Forelimb muscle (tissue), 1 donor: Measurements from ENCODE around the gene CMBL. TPM values are rescaled to one million over a fixed set of nuclear protein-coding genes. Genes with fewer than 3 reads are reported as not detected.
A peak's percentile ranks its signal among the peaks of the same experiment; 100 is the strongest.
"Not testable (repeated sequence)": the region's sequence is repeated elsewhere in the genome, so short reads cannot be mapped to it uniquely, and the experiment has no call there.

Experiments
- DNase-seq: peaks from one replicate; pipeline ENCODE4 v3.0.0-alpha.2; 2013; ENCODE audit warnings: low read depth
- polyA plus RNA-seq: library from polyadenylated mRNA; unstranded; fragments of 120-200 nt; gene quantifications from one replicate; pipeline ENCODE4 v1.2.1, GENCODE V29; 2013; ENCODE audit not compliant: insufficient read length

Gene CMBL
- polyA plus RNA-seq, 1 donor = 119 TPM

GRCh38 chr5:10285362-10285761 lies 22.3 kb downstream of the CMBL start:
- DNase-seq = not testable (repeated sequence)

GRCh38 chr5:10283927-10284635 lies 23.6 kb downstream of the CMBL start:
- DNase-seq = peak; percentile 46

GRCh38 chr5:10279925-10280720 lies 27.6 kb downstream of the CMBL start:
- DNase-seq = no peak

GRCh38 chr5:10279328-10279727 lies 28.4 kb downstream of the CMBL start:
- DNase-seq = no peak

- no peak for DNase-seq
Observed at GRCh38 chr5:10278658-10279279, 28.9 kb downstream of the CMBL start.

- no peak for DNase-seq
Observed at GRCh38 chr5:10277773-10278630, 29.7 kb downstream of the CMBL start.

- DNase-seq = no peak
Observed at GRCh38 chr5:10276691-10277090, 31.0 kb downstream of the CMBL start.

- no peak for DNase-seq
Observed at GRCh38 chr5:10275991-10276390, 31.7 kb downstream of the CMBL start.

GRCh38 chr5:10275460-10275859 lies 32.2 kb downstream of the CMBL start:
- no peak for DNase-seq

GRCh38 chr5:10272875-10273209 lies 34.9 kb downstream of the CMBL start:
- not testable (repeated sequence) for DNase-seq

- no peak for DNase-seq
Observed at GRCh38 chr5:10272053-10272874, 35.4 kb downstream of the CMBL start.

GRCh38 chr5:10268100-10268499 lies 39.6 kb downstream of the CMBL start:
- DNase-seq = no peak

- no peak for DNase-seq
Observed at GRCh38 chr5:10266839-10267238, 40.9 kb downstream of the CMBL start.

GRCh38 chr5:10266137-10266536 lies 41.6 kb downstream of the CMBL start:
- DNase-seq = no peak

- DNase-seq = no peak
Observed at GRCh38 chr5:10265245-10266109, 42.2 kb downstream of the CMBL start.

GRCh38 chr5:10264604-10265003 lies 43.1 kb downstream of the CMBL start:
- DNase-seq = no peak

GRCh38 chr5:10262995-10263394 lies 44.7 kb downstream of the CMBL start:
- DNase-seq = no peak

- no peak for DNase-seq
Observed at GRCh38 chr5:10262121-10262774, 45.5 kb downstream of the CMBL start.

- DNase-seq = no peak
Observed at GRCh38 chr5:10261065-10261464, 46.6 kb downstream of the CMBL start.
